GM13977 (cell line): ENCODE measurements around the gene COL15A1.

ENCODE experiments used
- DNase-seq: peaks from one replicate; pipeline ENCODE4 v3.0.0; 2012; ENCODE audit warnings: low spot score
- CTCF ChIP-seq: IDR thresholded peaks from 2 replicates; pipeline ENCODE4 v1.5.1; 2012; ENCODE audit warnings: mild to moderate bottlenecking, control low read depth; ENCODE audit not compliant: insufficient read depth; ENCODE audit errors: extremely low read depth, missing control alignments
- in situ Hi-C: fragments of 300-500 bp; cut with MboI; formaldehyde crosslinking; loops from one replicate; pipeline ENCODE4 v1.12.0; 2022; ENCODE audit warnings: low sequenced_read_pairs, low pct_unique_long_range_greater_than_20kb, mixed read lengths, inconsistent platforms; ENCODE audit not compliant: unreplicated experiment

Gene COL15A1

GRCh38 chr9:98964911-98965336 is 21.2 kb downstream of the COL15A1 start:
- in situ Hi-C loops = no loop called here
- TF ChIP-seq CTCF = no peak
- no peak for DNase-seq

GRCh38 chr9:98966676-98967075 is 23.0 kb downstream of the COL15A1 start:
- no peak for TF ChIP-seq CTCF
- in situ Hi-C loops = no loop called here
- DNase-seq = no peak

- TF ChIP-seq CTCF = no peak
Observed at GRCh38 chr9:98967257-98967656, 23.6 kb downstream of the COL15A1 start.

GRCh38 chr9:98967680-98968079 is 24.0 kb downstream of the COL15A1 start:
- TF ChIP-seq CTCF = no peak
- in situ Hi-C loops = no loop called here
- DNase-seq = no peak

More at GRCh38 chr9:98967257-98967656, 23.6 kb downstream of the COL15A1 start:
- in situ Hi-C loops = no loop called here
- DNase-seq = no peak

GRCh38 chr9:98968601-98969337 is 25.1 kb downstream of the COL15A1 start:
- no peak for TF ChIP-seq CTCF
- in situ Hi-C loops = no loop called here
- no peak for DNase-seq

GRCh38 chr9:98970532-98971041 is 26.9 kb downstream of the COL15A1 start:
- in situ Hi-C loops = no loop called here
- no peak for TF ChIP-seq CTCF
- no peak for DNase-seq
